Iris pigment epithelial cell (primary cell): Measurements from ENCODE around the gene ZBTB42.

Source experiments
- DNase-seq: peaks from one replicate; pipeline ENCODE4 v3.0.0-alpha.2; 2011; ENCODE audit warnings: low read depth

ZBTB42 gene

GRCh38 chr14:104795781-104796686 is 4.9 kb upstream of the ZBTB42 start:
- peak; percentile 47 for DNase-seq

GRCh38 chr14:104796687-104797081 is 4.2 kb upstream of the ZBTB42 start:
- DNase-seq: no peak

GRCh38 chr14:104797115-104798044 is 3.5 kb upstream of the ZBTB42 start:
- DNase-seq: no peak

GRCh38 chr14:104798300-104799243 is 2.3 kb upstream of the ZBTB42 start:
- DNase-seq: no peak

- DNase-seq: no peak
Observed at GRCh38 chr14:104799244-104800014, 1.5 kb upstream of the ZBTB42 start.

- peak; percentile 77 for DNase-seq
Observed at GRCh38 chr14:104800015-104800770, 708 bp upstream of the ZBTB42 start.

- no peak for DNase-seq
Observed at GRCh38 chr14:104801520-104802393, 856 bp downstream of the ZBTB42 start.

- no peak for DNase-seq
Observed at GRCh38 chr14:104802394-104803184, 1.7 kb downstream of the ZBTB42 start.

- no peak for DNase-seq
Observed at GRCh38 chr14:104803280-104803911, 2.5 kb downstream of the ZBTB42 start.

GRCh38 chr14:104803912-104804410 is 3.1 kb downstream of the ZBTB42 start:
- no peak for DNase-seq

GRCh38 chr14:104804481-104805325 is 3.8 kb downstream of the ZBTB42 start:
- DNase-seq: no peak

- DNase-seq: peak; percentile 86
Observed at GRCh38 chr14:104805326-104805678, 4.4 kb downstream of the ZBTB42 start.

- DNase-seq: no peak
Observed at GRCh38 chr14:104805941-104806624, 5.2 kb downstream of the ZBTB42 start.

- no peak for DNase-seq
Observed at GRCh38 chr14:104806625-104807465, 5.9 kb downstream of the ZBTB42 start.

- DNase-seq: no peak
Observed at GRCh38 chr14:104808456-104808855, 7.6 kb downstream of the ZBTB42 start.
